ENCODE measurements around the gene FAM72B.
"Not testable (repeated sequence)": the region's sequence is repeated elsewhere in the genome, so short reads cannot be mapped to it uniquely, and the experiment has no call there.

FAM72B gene

DNA sequence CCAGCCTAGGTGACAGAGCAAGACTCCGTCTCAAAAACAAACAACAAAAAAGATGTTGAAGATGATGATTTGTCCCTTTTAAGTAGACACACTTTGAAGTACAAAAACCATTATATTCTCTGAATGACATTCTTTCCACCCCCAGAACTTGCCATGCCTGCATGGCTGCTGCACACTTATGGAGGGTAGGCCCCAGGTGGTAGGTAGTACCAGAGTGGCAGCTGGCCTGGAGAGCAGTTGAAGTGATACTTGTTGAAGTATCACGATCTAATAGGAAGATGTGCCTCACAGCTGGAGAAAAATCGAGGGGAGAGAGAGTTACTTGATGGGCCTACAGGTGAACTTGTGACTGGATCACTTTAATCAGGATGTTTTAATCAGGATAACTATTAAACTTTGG lies 15.6 kb upstream of the FAM72B start:
- DNase-seq, result not testable (repeated sequence)

DNA sequence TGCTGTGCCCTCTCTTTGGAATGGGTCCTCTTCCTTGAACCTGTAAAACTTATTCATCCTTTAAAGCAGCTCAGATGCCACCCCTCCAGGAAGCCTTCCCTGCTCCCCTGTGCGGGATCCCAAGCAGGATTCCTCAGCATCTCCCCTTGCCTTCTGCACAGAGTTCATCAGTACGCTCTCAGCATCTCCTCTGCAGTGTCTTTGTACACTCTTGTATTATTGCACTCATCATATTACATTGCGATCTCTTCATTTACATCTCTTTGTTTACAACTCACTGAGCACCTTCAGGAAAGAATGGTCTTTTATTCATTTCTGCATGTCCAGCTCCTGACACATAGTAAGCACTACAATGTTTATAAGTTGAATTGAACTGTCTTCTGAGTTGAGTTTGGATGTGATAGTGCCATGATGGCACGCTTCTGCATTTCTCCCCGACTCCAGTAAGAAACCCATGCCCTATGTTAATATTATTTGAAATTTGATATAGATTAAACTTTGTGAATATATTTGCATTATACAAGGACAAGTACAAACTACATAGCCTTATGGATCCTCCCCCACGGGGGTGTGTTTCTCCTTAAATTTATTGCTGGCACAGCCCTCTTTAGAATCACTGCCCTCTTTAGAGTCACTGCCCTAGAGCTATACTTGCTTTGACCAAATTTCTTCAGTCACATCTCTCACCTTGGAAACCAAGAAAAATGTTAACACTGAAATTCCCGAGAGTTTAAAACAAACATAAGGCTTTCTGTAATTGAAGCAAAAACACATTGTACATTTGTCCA lies 13.1 kb upstream of the FAM72B start:
- not testable (repeated sequence) for DNase-seq

- DNase-seq, result not testable (repeated sequence)
Observed at GRCh38 chr1:121192512-121192911, 8.4 kb upstream of the FAM72B start.

GRCh38 chr1:121187914-121188313 lies 3.8 kb upstream of the FAM72B start:
- not testable (repeated sequence) for DNase-seq

DNA sequence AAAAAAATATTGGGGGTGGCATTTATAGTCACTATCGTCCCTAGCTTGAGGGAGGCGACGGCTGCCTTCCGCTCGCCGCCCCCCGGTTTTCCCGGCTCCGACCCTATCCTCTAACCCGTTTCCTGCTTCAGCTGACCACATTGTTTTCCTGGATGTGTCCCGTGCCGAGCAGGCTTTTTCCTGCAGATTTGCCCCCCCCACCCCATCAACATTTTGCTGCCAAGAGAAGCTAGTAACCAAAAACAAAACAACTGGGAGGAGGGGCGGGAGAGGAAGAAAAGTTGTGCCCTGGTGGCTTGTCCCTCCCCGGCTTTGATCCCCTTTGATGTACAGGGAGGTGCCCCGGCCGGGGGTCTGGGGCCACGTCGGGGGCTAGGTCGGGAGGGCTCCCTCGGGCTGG lies 2.1 kb upstream of the FAM72B start:
- not testable (repeated sequence) for DNase-seq

DNA sequence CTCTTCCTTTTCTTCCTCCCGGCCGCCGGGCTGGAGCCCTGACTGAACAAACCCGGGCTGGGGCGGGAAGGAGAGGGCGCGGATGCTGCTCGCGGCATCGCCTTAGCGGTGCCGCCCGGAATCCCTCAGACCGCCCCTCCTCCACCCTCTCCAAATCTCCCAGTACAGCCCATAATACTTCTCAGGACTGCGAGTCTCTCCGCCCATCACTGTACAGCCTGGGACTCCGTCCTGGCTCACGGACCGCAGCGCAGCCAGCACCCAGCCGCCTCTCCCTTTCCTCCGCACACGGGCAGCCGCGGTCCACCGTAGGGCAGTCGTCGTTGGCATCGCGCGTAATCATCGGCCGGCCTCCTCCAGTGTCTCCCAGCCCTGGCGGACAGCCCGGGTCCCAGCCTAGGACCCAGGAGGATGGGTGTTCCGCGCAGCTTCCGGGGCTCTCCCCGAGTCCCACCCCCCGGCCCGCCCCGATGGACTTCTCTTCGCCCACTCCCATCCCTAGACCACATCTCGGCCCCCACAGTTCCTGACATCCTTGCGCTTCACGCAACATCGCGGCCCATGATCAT lies 1.1 kb upstream of the FAM72B start:
- not testable (repeated sequence) for DNase-seq

GRCh38 chr1:121183867-121184266 lies 273 bp downstream of the FAM72B start:
- DNase-seq, result not testable (repeated sequence)

DNA sequence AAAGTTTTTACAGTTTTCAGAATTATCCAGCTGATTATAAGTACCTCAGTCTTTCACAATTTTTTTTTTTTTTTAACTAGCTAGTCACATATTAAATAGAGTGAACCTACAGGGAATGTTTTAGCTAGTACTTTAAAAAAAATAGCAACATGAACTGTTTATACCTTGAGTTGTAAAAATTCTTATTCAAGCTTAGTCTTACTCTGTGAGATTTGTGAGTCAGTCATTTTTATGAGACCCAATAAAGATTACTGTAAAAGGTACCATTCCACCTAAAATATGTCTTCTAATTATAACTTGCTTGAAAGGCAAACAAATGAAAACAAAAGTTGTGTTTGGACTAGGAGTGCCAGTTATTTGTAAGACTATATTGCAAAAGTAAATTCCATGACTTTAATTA lies 5.9 kb downstream of the FAM72B start:
- DNase-seq, result not testable (repeated sequence)

- not testable (repeated sequence) for DNase-seq
Observed at GRCh38 chr1:121176649-121177048, 7.5 kb downstream of the FAM72B start.

DNA sequence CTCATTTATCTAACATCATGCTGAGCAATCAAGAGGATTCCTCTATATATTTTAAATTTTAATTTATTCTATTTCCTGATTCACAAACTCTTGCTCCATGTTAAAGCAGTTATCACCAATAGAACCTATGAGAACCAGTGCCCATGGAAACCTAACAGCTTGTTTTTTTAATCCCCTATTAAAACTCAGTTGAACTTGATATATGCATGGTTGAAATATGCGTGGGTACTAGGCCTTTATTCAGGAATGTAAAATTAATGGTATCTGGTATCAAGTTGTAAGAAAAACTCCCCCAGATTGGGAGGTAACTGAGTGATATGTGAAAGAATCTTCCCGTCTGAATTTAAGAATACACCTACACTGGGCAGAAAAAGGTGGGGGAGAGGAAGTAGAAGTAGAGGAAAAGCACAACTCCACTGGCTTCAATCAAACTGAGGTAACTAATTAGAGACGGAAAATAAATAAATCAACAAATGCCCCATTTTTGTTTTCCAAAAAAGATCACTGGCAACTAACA lies 15.9 kb downstream of the FAM72B start:
- not testable (repeated sequence) for DNase-seq

- DNase-seq, result not testable (repeated sequence)
Observed at GRCh38 chr1:121167225-121167738, 16.9 kb downstream of the FAM72B start.

GRCh38 chr1:121165296-121165695 lies 18.8 kb downstream of the FAM72B start:
- DNase-seq, result not testable (repeated sequence)

DNA sequence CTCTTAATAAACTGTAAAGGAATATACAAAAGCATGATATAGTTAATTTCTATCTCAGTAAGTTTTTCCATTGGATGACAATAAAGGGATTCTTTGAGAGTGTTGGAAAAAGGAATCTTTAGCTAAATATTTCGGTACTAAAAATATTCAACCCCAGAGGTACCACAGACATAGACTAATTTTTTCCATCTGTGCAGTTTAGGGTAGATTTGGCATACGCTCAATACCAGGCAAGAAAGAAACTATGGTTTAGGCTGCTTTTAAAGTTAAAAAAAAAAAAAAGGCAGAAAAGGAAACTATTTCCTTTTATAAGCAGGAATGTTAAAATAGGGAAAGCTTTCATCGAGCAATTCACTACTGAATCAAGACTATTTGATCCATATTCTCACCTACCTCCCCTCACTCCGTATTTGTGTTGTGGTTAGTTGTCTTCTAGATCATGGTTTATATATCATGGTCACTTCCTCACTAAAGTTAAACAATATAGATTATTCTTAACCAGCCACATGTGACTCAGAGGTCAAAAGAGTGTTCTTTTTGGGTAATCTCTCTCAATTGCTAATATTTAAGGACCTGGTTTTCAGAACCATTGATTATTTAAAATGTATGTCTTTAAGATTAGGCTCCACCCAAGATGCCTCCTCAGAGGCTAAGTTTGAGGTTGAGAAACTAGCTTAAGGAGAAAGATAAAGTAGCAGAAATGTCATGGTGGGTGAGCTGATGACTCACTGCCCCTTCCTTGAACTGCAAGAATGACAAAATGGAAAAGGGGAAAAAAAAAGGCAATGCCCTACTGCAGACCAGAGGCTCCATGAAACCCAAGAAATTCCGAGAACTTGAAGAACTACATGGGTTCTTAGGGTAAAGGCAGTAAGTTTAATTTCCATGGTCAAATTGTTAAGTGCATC lies 20.0 kb downstream of the FAM72B start:
- not testable (repeated sequence) for DNase-seq

- not testable (repeated sequence) for DNase-seq
Observed at GRCh38 chr1:121161199-121161901, 22.8 kb downstream of the FAM72B start.

GRCh38 chr1:121160118-121160517 lies 24.0 kb downstream of the FAM72B start:
- not testable (repeated sequence) for DNase-seq

DNA sequence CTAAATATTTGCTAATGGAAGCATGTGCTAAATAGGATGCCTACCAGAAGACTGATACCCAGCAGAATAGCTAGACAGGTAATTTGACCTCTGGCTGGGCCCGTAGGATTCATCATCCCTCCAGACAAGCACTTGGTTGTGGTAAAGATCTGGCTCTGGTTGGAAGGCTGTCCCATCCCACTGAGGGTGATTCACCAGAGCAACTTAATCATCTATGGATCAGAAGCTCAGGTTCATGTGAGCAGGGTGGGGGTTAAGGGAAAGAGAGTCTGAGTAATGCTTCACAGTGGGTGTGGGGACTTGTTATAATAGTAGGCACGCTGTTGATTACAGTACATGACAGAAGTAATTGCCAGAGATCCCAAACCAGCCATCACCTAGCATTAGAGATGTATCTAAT lies 26.5 kb downstream of the FAM72B start:
- DNase-seq, result not testable (repeated sequence)

DNA sequence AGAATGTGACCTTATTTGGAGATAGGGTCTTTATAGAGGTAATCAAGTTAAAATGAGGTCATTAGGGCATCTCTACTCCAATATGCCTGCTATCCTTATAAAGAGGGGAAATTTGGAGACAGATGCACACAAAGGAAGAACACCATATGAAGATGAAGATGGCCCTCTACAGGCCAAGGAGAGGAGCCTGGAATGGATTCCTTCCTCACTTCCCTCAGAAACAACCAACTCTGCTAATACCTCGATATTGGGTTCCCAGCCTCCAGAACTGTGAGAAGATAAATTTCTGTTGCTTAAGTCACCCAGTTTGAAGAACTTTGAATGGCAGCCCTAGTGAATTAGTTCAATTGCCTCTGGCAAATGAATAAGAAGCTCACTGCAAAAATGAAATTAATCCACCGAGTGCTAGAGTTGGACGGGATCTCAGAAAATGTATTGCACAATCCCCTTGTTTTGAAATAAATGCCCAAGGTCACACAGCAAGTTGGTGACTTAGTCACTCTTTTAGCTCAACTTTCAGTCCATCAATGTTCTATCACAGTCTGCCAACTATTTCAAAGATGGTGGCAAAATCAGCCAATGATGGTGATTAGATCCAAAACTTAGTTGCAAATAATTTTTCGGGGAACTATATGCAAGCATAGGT lies 27.1 kb downstream of the FAM72B start:
- DNase-seq, result not testable (repeated sequence)

DNA sequence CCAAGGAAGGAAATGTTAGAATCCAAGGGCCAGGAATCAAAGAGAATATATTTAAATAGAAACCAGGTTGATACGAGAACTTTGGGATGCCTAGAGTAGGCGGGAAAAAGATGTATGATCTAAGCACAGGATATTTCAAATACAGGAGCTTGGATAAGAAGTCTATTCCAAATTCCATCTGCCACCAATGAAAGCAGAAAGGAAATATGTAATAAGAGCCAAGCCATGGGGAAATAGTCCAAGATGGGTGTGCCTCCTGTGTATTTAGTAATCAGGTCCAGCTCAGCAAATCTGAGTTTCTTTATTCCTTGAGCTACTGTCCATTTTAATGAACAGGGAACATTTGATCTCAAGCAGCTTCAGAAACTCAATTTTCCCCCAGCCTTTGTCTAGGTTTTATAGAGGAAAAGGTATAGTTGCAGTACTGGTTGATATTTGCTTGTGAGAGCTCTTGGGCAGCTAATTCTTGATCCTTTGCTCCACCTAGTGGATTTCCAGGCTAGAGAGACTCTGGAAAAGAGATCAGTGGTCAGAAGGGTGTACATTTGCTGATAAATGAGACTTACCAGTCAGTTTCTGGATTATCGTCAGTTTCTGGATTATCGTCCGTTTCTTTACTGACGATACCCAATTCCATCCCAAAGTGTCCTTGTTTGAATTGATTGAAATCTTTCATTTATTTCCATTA lies 28.3 kb downstream of the FAM72B start:
- DNase-seq, result peak in 1 of 2 experiments; percentile 0

DNA sequence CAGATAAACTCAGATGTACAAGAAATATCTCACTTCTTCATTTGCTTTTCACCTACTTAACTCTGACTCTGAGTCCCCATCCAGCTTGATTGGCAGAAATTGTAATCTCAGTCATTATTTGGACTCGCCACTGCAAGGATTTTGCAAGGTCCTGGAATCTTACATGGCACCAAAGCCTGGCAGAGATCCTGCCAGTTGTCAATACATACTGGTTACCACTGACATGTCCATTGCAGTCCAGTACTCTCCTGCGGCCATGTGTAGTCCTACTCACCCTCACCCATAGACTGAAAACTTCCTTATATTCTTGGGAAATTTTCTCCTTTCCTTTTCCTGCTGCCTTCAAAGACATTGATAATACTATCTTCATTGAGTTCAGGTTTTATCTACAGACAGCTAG lies 29.3 kb downstream of the FAM72B start:
- DNase-seq, result not testable (repeated sequence)

GRCh38 chr1:121152788-121153187 lies 31.4 kb downstream of the FAM72B start:
- DNase-seq, result not testable (repeated sequence)

DNA sequence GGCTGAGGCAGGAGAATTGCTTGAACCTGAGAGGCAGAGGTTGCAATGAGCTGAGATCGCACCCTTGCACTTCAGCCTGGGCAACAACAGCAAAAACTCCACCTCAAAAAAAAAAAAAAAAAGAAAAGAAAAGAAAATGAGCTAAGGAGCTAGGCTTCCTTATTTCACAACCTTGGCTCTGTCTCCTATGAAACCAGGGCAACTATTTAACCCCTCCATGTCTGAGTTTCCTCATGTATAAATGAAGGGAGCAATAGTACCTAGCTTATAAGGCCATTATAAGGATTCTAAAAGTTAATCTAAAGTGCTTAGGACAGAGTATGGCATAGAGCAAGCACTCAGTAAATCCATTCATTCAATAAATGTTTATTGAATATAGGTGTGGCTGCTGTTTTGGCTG lies 32.8 kb downstream of the FAM72B start:
- DNase-seq, result not testable (repeated sequence)

Data from NCI-H524 (cell line).